GM04504 (cell line): ENCODE measurements around the gene GLB1L.
"Not testable (repeated sequence)": the region's sequence is repeated elsewhere in the genome, so short reads cannot be mapped to it uniquely, and the experiment has no call there.

Experiments used
- DNase-seq: peaks from one replicate; pipeline ENCODE4 v3.0.0-alpha.2; 2012; ENCODE audit warnings: low read depth

GLB1L gene

GRCh38 chr2:219280651-219281050 is 35.4 kb upstream of the GLB1L start:
- no peak for DNase-seq

DNA sequence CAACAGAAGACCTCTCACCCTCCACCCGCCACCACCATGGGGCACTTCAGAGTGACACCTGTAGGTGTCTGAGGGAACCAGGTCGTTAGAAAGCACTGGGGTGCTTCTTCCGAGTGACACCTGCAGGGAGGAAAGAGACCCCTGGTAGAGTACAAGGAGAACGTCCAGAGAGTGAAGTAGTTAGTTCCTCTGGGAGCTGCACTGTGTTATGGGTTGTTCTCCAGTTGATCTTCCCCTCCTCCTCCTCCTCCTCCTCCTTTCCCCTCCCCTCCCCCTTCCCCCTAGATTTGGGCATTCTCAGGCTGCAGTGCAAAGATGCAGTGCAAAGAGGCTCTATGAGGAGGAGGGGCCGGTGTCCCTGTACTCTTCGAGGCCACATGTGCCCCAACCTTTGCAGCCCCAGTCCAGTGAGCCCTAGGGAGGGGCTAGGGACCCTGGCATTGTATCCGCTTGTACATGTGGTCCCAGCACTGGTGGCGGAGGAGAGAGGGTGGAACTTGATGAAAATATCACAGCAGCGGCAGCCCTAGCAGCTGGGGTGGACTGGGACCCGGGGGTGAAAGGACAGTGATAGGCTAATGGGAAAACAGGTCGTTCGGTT is 34.8 kb upstream of the GLB1L start:
- DNase-seq: no peak

- peak; percentile 99 for DNase-seq
These were observed 34.1 kb upstream of the GLB1L start, which contains the start of gene DNAJB2 for GRCh38 chr2:219279151-219279915. TSS of gene DNAJB2 (plus strand) at chr2:219279366. CDS start at chr2:219279834, 468 bp downstream.

DNA sequence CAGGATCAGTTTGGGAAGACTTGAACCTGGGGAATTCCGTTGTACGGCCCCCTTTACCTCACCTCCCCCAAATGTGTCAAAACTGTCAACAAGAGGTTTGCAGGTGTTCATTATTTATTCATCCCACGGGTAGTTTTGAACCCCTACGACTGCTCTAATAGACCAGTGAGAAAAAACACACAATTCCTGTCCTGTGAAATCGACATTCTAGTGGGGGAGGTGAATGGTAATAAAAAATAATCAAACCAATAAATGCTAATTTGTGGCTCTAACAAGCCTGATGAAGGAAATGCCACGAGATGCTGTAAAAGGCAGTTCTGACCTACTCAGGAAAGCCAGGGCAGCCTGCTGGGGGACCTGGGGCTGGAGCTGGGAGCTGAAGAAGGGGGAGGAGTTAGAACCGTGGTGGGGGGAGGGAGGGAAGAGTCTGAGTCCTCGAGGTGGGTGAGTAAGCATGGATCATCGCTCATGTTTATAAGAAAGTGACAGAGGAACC is 33.5 kb upstream of the GLB1L start:
- no peak for DNase-seq

DNA sequence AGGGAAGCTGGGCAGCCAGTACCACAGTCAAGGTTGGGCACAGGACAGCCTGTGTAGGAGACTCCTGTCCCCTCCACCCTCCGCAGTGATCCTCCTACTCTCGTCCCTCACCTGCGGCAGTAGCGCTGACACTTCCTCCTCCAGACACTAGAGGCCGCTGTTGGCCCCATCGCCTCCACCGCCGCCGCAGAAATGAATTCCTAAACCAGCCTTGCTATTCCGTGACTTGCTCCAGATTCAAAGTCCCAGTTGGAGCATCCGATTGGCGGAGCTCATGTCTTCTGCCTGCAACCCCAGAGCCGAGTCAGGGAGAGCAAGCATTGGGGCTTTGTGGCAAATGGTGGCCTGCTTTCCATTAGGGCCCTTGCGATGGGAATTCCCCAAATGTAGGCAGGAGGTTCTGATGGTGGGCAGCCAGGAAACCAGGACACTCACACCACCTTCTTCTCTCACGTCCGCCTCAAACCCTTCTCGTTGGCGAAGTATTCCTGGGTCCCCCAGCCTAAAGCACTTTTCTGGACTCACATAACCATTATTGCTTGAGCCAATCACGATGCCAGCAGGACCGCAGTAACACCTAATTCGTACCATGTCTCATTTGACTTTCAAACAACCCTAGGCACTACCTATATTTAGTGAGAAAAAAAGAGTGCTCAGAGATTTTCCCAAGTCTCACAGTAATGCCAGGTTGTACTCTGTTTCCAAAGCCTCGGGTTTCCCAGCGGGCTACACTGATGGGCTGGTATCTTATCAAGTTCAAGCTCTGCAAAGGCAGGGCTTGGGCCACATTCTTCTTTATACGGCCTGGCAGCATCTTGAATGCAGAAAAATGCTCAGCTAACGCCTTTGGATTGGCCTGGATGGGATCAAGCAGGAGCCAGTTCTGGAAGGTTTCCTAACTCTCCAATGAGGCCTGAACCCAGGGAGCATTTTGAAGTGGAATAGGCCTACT is 32.7 kb upstream of the GLB1L start:
- DNase-seq: peak; percentile 63

DNA sequence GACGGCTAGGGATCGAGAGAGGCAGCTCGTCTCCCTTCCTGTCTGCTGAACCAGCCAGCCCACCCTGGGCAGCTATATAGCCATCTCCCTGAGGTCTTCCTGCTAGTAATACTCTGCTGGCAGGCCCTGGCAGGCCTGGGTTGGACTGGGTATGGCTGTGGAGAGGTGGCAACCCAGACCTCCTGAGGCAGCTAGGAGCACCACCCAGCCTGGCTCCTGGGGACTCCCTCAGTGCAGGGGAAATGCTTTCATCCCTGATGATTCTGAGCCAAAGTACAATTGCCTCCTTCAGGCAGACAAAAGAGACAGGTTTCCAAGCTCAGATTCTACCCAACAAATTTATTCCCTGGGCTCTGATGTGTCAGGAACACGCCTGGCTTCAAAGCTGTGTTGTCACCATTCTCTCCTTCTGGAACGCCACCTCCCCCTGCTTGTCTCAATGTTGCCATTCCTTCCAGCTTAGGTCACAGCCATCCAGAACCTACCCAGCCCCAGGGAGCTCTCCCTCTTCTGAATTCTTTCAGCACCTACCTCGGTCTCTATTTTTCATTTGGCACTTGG is 29.2 kb upstream of the GLB1L start:
- DNase-seq: peak; percentile 72

DNA sequence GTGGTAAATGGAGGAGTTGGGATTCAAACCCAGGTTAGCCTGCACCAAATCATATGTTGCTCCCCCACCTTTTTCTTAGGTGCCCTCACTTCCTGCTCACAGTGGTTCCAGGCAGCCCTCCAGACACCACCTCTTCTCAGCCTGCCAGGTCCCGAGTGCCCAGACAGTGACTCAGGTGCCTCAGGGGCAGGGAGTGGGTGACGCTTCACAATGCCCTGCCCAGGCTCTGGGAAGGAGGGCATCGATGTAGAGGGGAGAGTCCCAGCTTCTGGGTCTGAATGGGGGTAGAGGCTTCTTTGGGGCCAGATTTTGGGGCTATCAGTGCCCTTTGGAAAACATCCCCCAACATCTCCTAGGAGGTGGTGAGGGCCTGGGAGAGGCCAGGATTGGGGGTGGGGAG is 28.7 kb upstream of the GLB1L start:
- DNase-seq: no peak

GRCh38 chr2:219272995-219273394 is 27.8 kb upstream of the GLB1L start:
- no peak for DNase-seq

GRCh38 chr2:219272356-219272755 is 27.1 kb upstream of the GLB1L start:
- DNase-seq: no peak

GRCh38 chr2:219271021-219271420 is 25.8 kb upstream of the GLB1L start:
- no peak for DNase-seq

DNA sequence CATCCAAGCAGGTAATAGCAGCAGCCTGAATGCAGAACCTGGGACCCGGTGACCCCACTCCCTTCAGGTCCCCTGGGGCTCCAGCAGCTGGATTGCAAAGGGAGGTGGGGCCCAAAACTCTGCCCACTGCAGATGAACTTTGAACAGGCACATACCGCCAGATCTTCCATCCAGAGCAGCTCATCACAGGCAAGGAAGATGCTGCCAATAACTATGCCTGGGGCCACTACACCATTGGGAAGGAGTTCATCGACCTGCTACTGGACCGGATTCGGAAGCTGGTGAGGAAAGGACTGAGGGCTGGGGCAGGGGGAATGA is 24.8 kb upstream of the GLB1L start:
- DNase-seq: no peak

- DNase-seq: no peak
These were observed 24.3 kb upstream of the GLB1L start for GRCh38 chr2:219269362-219270054.

- no peak for DNase-seq
These were observed 23.1 kb upstream of the GLB1L start for GRCh38 chr2:219268294-219268693.

GRCh38 chr2:219266886-219267285 is 21.6 kb upstream of the GLB1L start:
- no peak for DNase-seq

DNA sequence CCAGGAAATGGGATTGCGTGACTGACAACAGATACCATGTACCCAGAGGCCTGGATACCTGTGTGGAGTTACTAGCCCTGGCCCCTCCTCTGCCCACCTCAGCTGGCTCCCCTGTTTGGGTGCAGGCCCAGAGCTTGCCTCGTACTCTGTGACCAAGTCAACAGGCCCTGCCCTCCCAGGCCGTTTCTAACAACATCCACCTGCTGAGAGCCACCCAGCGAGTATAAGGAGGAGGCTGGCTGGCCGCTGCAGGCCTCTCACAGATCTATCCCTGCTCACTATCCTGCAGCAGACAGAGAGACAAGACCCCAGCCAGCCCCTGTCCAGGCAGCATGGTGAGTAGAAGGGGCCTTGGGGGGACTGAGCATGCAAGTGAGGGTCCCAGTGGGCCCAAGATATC is 21.0 kb upstream of the GLB1L start:
- DNase-seq: no peak

- no peak for DNase-seq
These were observed 16.0 kb upstream of the GLB1L start for GRCh38 chr2:219261024-219261855.

- DNase-seq: not testable (repeated sequence)
These were observed 13.7 kb upstream of the GLB1L start for GRCh38 chr2:219258942-219259341.

DNA sequence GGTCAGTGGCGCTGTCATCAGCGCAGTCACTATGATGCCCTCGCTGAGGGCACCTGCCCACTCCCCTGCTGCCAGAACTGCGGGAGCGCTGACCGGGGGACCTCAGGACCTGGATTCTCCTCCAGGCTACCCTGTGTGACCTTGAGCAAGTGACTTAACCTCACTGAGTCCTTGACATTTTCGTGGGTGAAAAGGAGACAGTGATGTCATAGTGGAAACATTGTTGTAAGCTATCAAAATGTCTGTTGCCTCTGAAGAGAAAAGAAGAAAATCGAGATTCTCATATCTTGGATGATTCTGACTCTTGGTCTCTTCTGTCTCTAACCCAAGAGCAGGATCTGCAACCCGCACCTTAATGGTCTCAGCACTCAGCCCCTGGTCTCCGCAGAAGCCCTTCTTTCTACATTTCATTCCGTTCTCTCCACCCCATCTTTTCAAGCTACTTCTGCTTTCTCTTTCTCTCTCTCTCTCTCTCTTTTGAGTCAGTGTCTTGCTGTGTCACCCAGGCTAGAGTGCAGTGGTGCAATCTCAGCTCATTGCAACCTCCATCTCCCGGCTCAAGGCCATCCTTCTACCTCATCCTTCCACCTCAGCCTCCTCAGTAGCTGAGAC is 9.5 kb upstream of the GLB1L start:
- no peak for DNase-seq

DNA sequence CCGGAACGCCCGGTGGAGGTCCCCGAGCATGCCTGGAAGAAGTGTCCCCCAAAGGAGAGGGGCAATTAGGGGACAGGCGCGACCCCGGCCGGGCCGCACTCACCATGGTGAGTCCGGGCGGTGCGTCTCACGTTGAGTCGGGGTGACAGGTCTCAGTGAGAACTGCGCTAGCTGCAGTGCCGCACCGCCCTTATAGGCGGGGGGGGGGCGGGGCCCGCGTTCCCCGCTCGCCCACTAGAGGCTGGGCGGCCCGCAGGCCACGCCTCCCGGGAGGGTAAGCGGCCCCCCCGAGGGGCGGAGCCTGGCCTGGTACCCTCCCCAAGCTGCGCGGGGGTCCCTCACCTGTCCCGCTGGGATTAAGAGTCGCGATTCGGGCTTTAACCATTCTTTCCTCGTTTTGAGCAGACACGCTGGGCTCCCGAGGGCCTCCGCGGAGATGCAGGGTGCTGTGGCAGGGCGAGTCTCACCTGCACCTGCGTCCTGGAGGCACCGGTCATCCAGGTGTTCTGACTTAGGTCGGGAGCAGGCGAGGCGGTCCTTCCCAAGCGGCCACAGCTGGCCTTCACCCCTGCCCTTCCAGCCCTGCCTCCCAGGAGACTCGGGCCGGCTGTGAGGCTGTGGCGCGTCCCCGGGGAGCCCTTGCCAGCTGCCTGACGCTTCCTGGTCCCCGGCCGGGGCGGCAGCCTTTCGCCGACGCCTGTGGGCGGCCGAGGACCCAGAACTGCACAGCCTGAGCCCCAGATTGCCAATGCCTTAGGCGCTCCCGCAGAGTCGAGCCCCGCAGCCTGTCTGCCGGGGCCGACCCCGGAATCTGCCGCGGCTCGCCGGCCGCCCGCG is 8.7 kb upstream of the GLB1L start, which contains the start of gene TUBA4A:
TSS of gene TUBA4A (minus strand) at position 166 of the 837 bp plus-strand sequence. CDS start at position 106, 60 bp downstream.
- no peak for DNase-seq
